Fibroblast of lung (primary cell): Measurements from ENCODE around the gene ZBTB7B. TPM values are rescaled to one million over a fixed set of nuclear protein-coding genes. Genes with fewer than 3 reads are reported as not detected.

Source experiments
- DNase-seq, 2 donors: peaks; one replicate each; pipeline versions ENCODE4 v3.0.0 to v3.0.0-alpha.2; 2010; ENCODE audit warnings: low read depth in 2 of 2
- H2AFZ ChIP-seq: 2 replicates; pipeline ENCODE4 v1.5.1; 2012; ENCODE audit warnings: low read length, control low read depth, inconsistent platforms
- H3K27ac ChIP-seq: 2 replicates; pipeline ENCODE4 v1.5.1; 2011; ENCODE audit warnings: low read length, control low read depth; ENCODE audit not compliant: insufficient read depth
- H3K27me3 ChIP-seq: 2 replicates; pipeline ENCODE4 v1.5.1; 2011; ENCODE audit warnings: mild to moderate bottlenecking, low read length; ENCODE audit not compliant: control insufficient read depth, insufficient read depth
- H3K36me3 ChIP-seq: 2 replicates; pipeline ENCODE4 v1.5.1; 2011; ENCODE audit warnings: low read length; ENCODE audit not compliant: control insufficient read depth, insufficient read depth
- H3K4me1 ChIP-seq: 2 replicates; pipeline ENCODE4 v1.5.1; 2011; ENCODE audit warnings: low read length; ENCODE audit not compliant: control insufficient read depth, insufficient read depth; ENCODE audit errors: extremely low read depth
- H3K4me2 ChIP-seq: 2 replicates; pipeline ENCODE4 v1.5.1; 2011; ENCODE audit warnings: low read length, control low read depth; ENCODE audit not compliant: insufficient read depth; ENCODE audit errors: extremely low read depth
- H3K4me3 ChIP-seq, 4 experiments: fragments of 200-600 bp in 1 of 4; sonication (generic) in 1 of 4; replicated peaks in 1 of 4; 2 replicates each; pipeline ENCODE4 v1.5.1; 2011 to 2016; ENCODE audit warnings: low read length in 4 of 4, low read depth in 3 of 4, mild to moderate bottlenecking in 3 of 4, control low read depth in 2 of 4, inconsistent platforms in 1 of 4, mixed read lengths in 1 of 4; ENCODE audit not compliant: insufficient read depth in 1 of 4; ENCODE audit errors: control extremely low read depth in 1 of 4
- H3K79me2 ChIP-seq: 2 replicates; pipeline ENCODE4 v1.5.1; 2012; ENCODE audit warnings: mild to moderate bottlenecking, low read length, inconsistent platforms; ENCODE audit not compliant: control insufficient read depth, insufficient read depth
- H3K9ac ChIP-seq: 2 replicates; pipeline ENCODE4 v1.5.1; 2011; ENCODE audit warnings: mild to moderate bottlenecking, low read length, control low read depth; ENCODE audit not compliant: insufficient read depth
- H3K9me3 ChIP-seq: 2 replicates; pipeline ENCODE4 v1.5.1; 2012; ENCODE audit warnings: low read depth, low read length; ENCODE audit not compliant: control insufficient read depth, insufficient read depth
- H4K20me1 ChIP-seq: 2 replicates; pipeline ENCODE4 v1.5.1; 2011; ENCODE audit warnings: low read length; ENCODE audit not compliant: control insufficient read depth, insufficient read depth; ENCODE audit errors: extremely low read depth
- EZH2 ChIP-seq: IDR thresholded peaks from 2 replicates; pipeline ENCODE4 v1.5.1; 2012; ENCODE audit warnings: low read length, control low read depth, mild to moderate bottlenecking; ENCODE audit errors: missing control alignments
- polyA plus RNA-seq, 2 donors: library from polyadenylated mRNA; depleted of rRNA in 1 of 2; stranded (reverse) in 1 of 2; unstranded in 1 of 2; fragments of >200 nt; gene quantifications; 2 replicates each; pipeline ENCODE4 v1.2.1, GENCODE V29; 2011 to 2012; ENCODE audit warnings: missing spikeins in 1 of 2
- total RNA-seq: library from RNA; depleted of rRNA; stranded (reverse); fragments of >200 nt; gene quantifications from 2 replicates; pipeline ENCODE4 v1.2.1, GENCODE V29; 2014
- TF ChIP-seq, protein P1 (sequence below), 2 donors: IDR thresholded peaks in 1 of 2; conservative IDR thresholded peaks in 1 of 2; 1 replicate in 1 of 2; 2 replicates in 1 of 2; pipeline ENCODE4 v1.5.1; 2011 to 2012; ENCODE audit warnings: low read length in 2 of 2, control low read depth in 1 of 2, inconsistent platforms in 1 of 2, low read depth in 1 of 2, mild to moderate bottlenecking in 1 of 2

Gene ZBTB7B
- total and polyA plus RNA-seq, 2 donors (not counting 1 experiment from before 2014, with no cell fraction given), result 7.0 to 19.3 TPM

DNA sequence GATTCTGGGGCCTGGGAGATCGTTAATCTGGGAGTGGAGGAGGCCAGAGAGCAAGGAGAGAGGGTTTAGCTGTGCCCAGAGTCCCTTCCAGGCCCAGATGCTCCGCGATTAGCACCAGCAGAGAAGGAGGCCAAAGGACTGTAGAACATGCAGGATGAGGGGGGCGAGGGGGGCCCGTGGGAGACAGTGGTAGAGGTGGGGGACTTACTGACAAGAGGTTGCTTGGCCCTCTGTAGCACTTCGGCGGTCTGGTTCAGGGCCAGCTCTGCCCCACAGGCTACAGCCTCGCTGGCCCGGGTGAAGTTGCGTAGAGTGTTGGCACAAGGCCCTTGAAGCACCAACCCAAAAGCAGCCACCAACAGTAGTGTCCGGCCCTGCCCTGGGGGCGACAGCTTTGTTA lies 30.3 kb downstream of the ZBTB7B start:
- Histone ChIP-seq H3K36me3 (no peaks in the 10 kb centered on the region), H3K27ac (no peak overlapping the region), H2AFZ (no peak overlapping the region), H3K4me1 (no peaks in the 10 kb centered on the region), H3K79me2 (no peaks in the 10 kb centered on the region), H3K9ac (no peak overlapping the region), H3K4me3 (no peak overlapping the region), H3K27me3 (peaks cover 5% of the 10 kb centered on the region), H3K4me2 (no peak overlapping the region), H3K9me3 (no peaks in the 10 kb centered on the region), H4K20me1 (no peaks in the 10 kb centered on the region)
- no peak for DNase-seq
- no peak for TF ChIP-seq EZH2
- TF ChIP-seq, protein P1, sequence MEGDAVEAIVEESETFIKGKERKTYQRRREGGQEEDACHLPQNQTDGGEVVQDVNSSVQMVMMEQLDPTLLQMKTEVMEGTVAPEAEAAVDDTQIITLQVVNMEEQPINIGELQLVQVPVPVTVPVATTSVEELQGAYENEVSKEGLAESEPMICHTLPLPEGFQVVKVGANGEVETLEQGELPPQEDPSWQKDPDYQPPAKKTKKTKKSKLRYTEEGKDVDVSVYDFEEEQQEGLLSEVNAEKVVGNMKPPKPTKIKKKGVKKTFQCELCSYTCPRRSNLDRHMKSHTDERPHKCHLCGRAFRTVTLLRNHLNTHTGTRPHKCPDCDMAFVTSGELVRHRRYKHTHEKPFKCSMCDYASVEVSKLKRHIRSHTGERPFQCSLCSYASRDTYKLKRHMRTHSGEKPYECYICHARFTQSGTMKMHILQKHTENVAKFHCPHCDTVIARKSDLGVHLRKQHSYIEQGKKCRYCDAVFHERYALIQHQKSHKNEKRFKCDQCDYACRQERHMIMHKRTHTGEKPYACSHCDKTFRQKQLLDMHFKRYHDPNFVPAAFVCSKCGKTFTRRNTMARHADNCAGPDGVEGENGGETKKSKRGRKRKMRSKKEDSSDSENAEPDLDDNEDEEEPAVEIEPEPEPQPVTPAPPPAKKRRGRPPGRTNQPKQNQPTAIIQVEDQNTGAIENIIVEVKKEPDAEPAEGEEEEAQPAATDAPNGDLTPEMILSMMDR (conservative IDR thresholded peaks at IDR 0.05 in 1 of 2, IDR thresholded peaks at IDR 0.05 in 1 of 2; ENCODE audit: low read depth in 1 of 2, low read length in 2 of 2), result no peak

- no peak within 1 kb of the TSS for H3K9ac ChIP-seq
- no peaks in the 10 kb centered on the region for H3K9me3 ChIP-seq
- H3K4me1 ChIP-seq, result no peaks in the 10 kb centered on the region
- no peak within 1 kb of the TSS for H3K4me3 ChIP-seq
- no peak for DNase-seq
- peaks cover 8% of the 10 kb centered on the region for H3K27me3 ChIP-seq
- H2AFZ ChIP-seq, result no peak within 1 kb of the TSS
- H3K4me2 ChIP-seq, result no peak within 1 kb of the TSS
- no peaks in the 10 kb centered on the region for H3K36me3 ChIP-seq
- no peaks in the 10 kb centered on the region for H4K20me1 ChIP-seq
- no peak for TF ChIP-seq EZH2
- TF ChIP-seq, protein P1 (conservative IDR thresholded peaks at IDR 0.05 in 1 of 2, IDR thresholded peaks at IDR 0.05 in 1 of 2; ENCODE audit: low read depth in 1 of 2, low read length in 2 of 2), result no peak
- no peak within 1 kb of the TSS for H3K27ac ChIP-seq
- H3K79me2 ChIP-seq, result no peaks in the 10 kb centered on the region
These were observed 30.9 kb downstream of the ZBTB7B start, which contains the start of the genes DCST1 and DCST2 for GRCh38 chr1:155033524-155033923. DCST1 (plus strand) TSS chr1:155033824; CDS start chr1:155034037, 213 bp downstream. DCST2 (minus strand) TSS chr1:155033781; CDS start chr1:155033701, 80 bp downstream.

GRCh38 chr1:155034318-155035208 lies 32.0 kb downstream of the ZBTB7B start:
- Histone ChIP-seq H3K79me2 (no peaks in the 10 kb centered on the region), H3K4me3 (no peak overlapping the region), H3K27ac (no peak overlapping the region), H4K20me1 (no peaks in the 10 kb centered on the region), H3K4me2 (no peak overlapping the region), H3K9me3 (no peaks in the 10 kb centered on the region), H3K9ac (no peak overlapping the region), H3K4me1 (no peaks in the 10 kb centered on the region), H3K36me3 (no peaks in the 10 kb centered on the region), H2AFZ (no peak overlapping the region), H3K27me3 (peaks cover 8% of the 10 kb centered on the region)
- TF ChIP-seq EZH2, result no peak
- TF ChIP-seq, protein P1 (conservative IDR thresholded peaks at IDR 0.05 in 1 of 2, IDR thresholded peaks at IDR 0.05 in 1 of 2; ENCODE audit: low read depth in 1 of 2, low read length in 2 of 2), result no peak
- DNase-seq, result no peak
